ENCODE data around the gene PDE6H. TPM values are rescaled to one million over a fixed set of nuclear protein-coding genes. Genes with fewer than 3 reads are reported as not detected.

The PDE6H gene
- total and polyA plus RNA-seq, 2 of the 8 experiments (the other 6 are each of a cell fraction or from before 2014, with no cell fraction given) = not detected

DNA sequence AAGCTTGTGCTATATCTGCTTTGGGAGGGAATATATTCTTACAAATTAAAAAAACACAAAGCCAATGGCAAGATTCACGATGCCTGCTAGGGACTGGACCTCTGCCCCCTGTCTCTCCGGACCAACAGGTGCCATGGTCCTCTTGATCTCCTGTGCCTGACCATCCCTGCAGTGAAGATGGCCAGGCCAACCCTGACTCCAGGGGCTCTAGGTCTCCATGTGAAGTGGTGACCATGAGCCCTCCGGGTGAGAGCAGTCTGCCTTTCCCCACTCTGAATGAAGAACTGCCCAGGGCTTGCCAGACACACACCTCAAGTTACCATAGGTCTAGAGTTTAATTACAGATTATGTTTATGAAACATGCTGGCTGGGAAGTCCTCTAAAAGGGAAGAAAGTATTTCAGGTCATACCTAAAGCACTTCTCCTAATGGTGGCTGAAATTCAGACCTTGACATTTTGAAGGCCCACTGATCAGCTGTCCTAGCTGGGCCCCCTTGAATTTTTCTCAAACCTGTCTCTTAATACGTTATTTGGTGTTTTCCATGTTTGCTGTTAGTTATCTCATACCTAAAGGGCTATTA, 12.8 kb upstream of the PDE6H start:
- Histone ChIP-seq H2BK120ac (replicated peaks; ENCODE audit: low read depth, low read length) (no peak overlapping the region), H3K27me3 (replicated peaks in 1 of 4; ENCODE audit: control insufficient read depth in 3 of 4, extremely low read depth in 1 of 4, insufficient read depth in 3 of 4, low read length in 3 of 4) (no peaks in the 10 kb centered on the region), H3K23me2 (ENCODE audit: low read depth, low read length) (no peaks in the 10 kb centered on the region), H3K36me3 (ENCODE audit: control insufficient read depth in 2 of 4, insufficient read depth in 4 of 4, low read length in 3 of 4) (no peaks in the 10 kb centered on the region), H4K91ac (replicated peaks; ENCODE audit: insufficient read length, low read length) (no peak overlapping the region), H2BK5ac (ENCODE audit: low read depth, low read length) (no peak overlapping the region), H4K20me1 (replicated peaks in 1 of 2; ENCODE audit: control insufficient read depth in 1 of 2, insufficient read depth in 2 of 2, low read length in 2 of 2) (no peaks in the 10 kb centered on the region), H3K4me3 (ENCODE audit: extremely low read depth in 1 of 4, insufficient read depth in 2 of 4, low read depth in 3 of 4, low read length in 4 of 4) (no peak overlapping the region), H3K56ac (replicated peaks; ENCODE audit: insufficient read length, low read depth, low read length) (no peak overlapping the region), H2BK15ac (ENCODE audit: low read length) (no peak overlapping the region), H3K9ac (replicated peaks in 1 of 4; ENCODE audit: extremely low read depth in 1 of 4, low read depth in 3 of 4, low read length in 3 of 4) (no peak overlapping the region), H3K79me1 (ENCODE audit: low read depth, low read length) (no peaks in the 10 kb centered on the region), H2BK20ac (ENCODE audit: low read length) (no peak overlapping the region), H3K27ac (ENCODE audit: low read depth, low read length) (no peak overlapping the region), H3K23ac (ENCODE audit: insufficient read length) (no peak overlapping the region), H3K4ac (replicated peaks; ENCODE audit: insufficient read length, low read depth, low read length) (no peak overlapping the region), H3K4me1 (replicated peaks in 1 of 4; ENCODE audit: control insufficient read depth in 3 of 4, insufficient read depth in 4 of 4, low read length in 3 of 4) (no peaks in the 10 kb centered on the region), H4K5ac (ENCODE audit: insufficient read length, low read depth, low read length) (no peak overlapping the region), H3K4me2 (ENCODE audit: insufficient read depth in 1 of 2, low read depth in 2 of 2, low read length in 2 of 2) (no peak overlapping the region), H2AK5ac (ENCODE audit: low read depth, low read length) (no peak overlapping the region), H3K9me3 (ENCODE audit: insufficient read depth in 2 of 2, low read depth in 1 of 2, low read length in 1 of 2) (no peaks in the 10 kb centered on the region), H2BK12ac (ENCODE audit: low read depth, low read length) (no peak overlapping the region), H2AFZ (ENCODE audit: low read length) (no peak overlapping the region), H3K79me2 (ENCODE audit: control insufficient read depth in 1 of 2, insufficient read depth in 2 of 2, low read length in 2 of 2) (no peaks in the 10 kb centered on the region), H3K18ac (ENCODE audit: extremely low read depth, low read length) (no peak overlapping the region), H4K8ac (ENCODE audit: extremely low read depth, insufficient read depth, low read length) (no peak overlapping the region; the same call in 1 of the 2 replicates), H3K14ac (ENCODE audit: insufficient read length) (no peak overlapping the region)
- ChIA-PET POLR2A (ENCODE audit: partially characterized antibody) (no interaction called here), CTCF (ENCODE audit: partially characterized antibody) (interaction anchor here (1.0 to 3.7 kb wide), 2 partner anchors 8 to 24 kb away, joined by 3 to 9 read pairs; no protein-coding TSS in a partner anchor)
- FAIRE-seq (no peak), DNase-seq (ENCODE audit: low read depth in 1 of 2, low spot score in 2 of 2) (no peak)
- 92% methylated on average over 4 of the region's 4 CpGs; no CpG with 5 or more reads in 1 of the 2 experiments for WGBS, 2 experiments (ENCODE audit: extremely low coverage in 1 of 2, insufficient coverage in 1 of 2, insufficient read length in 1 of 2, insufficient replicate concordance in 2 of 2, low coverage in 1 of 2, low lambda C conversion rate in 2 of 2, missing lambda C conversion rate in 1 of 2)
- TF ChIP-seq SP2 (IDR thresholded peaks at IDR 0.05; ENCODE audit: low read length) (no peak), FOSL1 (IDR thresholded peaks at IDR 0.05; ENCODE audit: insufficient read depth, low read depth, low read length) (no peak), NRF1 (IDR thresholded peaks at IDR 0.05; ENCODE audit: low read depth, low read length) (no peak), GTF2F1 (IDR thresholded peaks at IDR 0.05; ENCODE audit: borderline replicate concordance, low read depth, low read length) (no peak), EGR1 (IDR thresholded peaks at IDR 0.05; ENCODE audit: borderline replicate concordance, low read depth, low read length) (no peak), CTBP2 (IDR thresholded peaks at IDR 0.05; ENCODE audit: borderline replicate concordance, insufficient read depth, insufficient read length, low read length) (no peak), CHD1 (IDR thresholded peaks at IDR 0.05; ENCODE audit: low read depth, low read length) (no peak), NANOG (IDR thresholded peaks at IDR 0.05; ENCODE audit: insufficient read depth, low read depth, low read length, poor library complexity, severe bottlenecking) (no peak), RBBP5 (IDR thresholded peaks at IDR 0.05; ENCODE audit: borderline replicate concordance, low read depth, low read length) (no peak)
- TF ChIP-seq, protein P1, sequence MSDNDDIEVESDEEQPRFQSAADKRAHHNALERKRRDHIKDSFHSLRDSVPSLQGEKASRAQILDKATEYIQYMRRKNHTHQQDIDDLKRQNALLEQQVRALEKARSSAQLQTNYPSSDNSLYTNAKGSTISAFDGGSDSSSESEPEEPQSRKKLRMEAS (IDR thresholded peaks at IDR 0.05) = no peak

Measured in H1 (cell line).